HG02759 (cell line): Measurements from ENCODE around the gene RINL.

Experiments used
- ATAC-seq: cut with Tn5 transposase; IDR thresholded peaks from one replicate; pipeline ENCODE4 v1.9.1; 2021; ENCODE audit warnings: mild to moderate bottlenecking, moderate library complexity; ENCODE audit not compliant: unreplicated experiment

RINL gene

GRCh38 chr19:38877781-38878574 lies at the start of gene RINL:
RINL (minus strand) TSS chr19:38878275; CDS start chr19:38876742, 1,533 bp downstream.
- peak; percentile 71 for ATAC-seq

- ATAC-seq = no peak
These were observed 46.3 kb upstream of the RINL start for GRCh38 chr19:38924388-38924787.

GRCh38 chr19:38922482-38922881 lies 44.4 kb upstream of the RINL start:
- ATAC-seq = no peak

GRCh38 chr19:38921420-38922274 lies 43.6 kb upstream of the RINL start:
- no peak for ATAC-seq

GRCh38 chr19:38920602-38921419 lies 42.7 kb upstream of the RINL start:
- ATAC-seq = no peak

- no peak for ATAC-seq
These were observed 41.9 kb upstream of the RINL start for GRCh38 chr19:38919837-38920601.

- ATAC-seq = no peak
These were observed 40.5 kb upstream of the RINL start for GRCh38 chr19:38918526-38918925.

- no peak for ATAC-seq
These were observed 39.9 kb upstream of the RINL start for GRCh38 chr19:38917921-38918491.

- no peak for ATAC-seq
These were observed 39.4 kb upstream of the RINL start for GRCh38 chr19:38917516-38917915.

GRCh38 chr19:38915329-38916321 lies 37.5 kb upstream of the RINL start:
- ATAC-seq = no peak

GRCh38 chr19:38913958-38914357 lies 35.9 kb upstream of the RINL start:
- no peak for ATAC-seq

GRCh38 chr19:38912600-38913514 lies 34.8 kb upstream of the RINL start:
- ATAC-seq = no peak

- no peak for ATAC-seq
These were observed 33.4 kb upstream of the RINL start for GRCh38 chr19:38911388-38912001.

- no peak for ATAC-seq
These were observed 32.4 kb upstream of the RINL start for GRCh38 chr19:38910488-38910887.

- ATAC-seq = no peak
These were observed 30.8 kb upstream of the RINL start for GRCh38 chr19:38908911-38909310.

- no peak for ATAC-seq
These were observed 29.6 kb upstream of the RINL start for GRCh38 chr19:38907670-38908069.

GRCh38 chr19:38907227-38907626 lies 29.2 kb upstream of the RINL start:
- ATAC-seq = no peak
